H9 (cell line): Measurements from ENCODE around the gene NUP98. TPM values are rescaled to one million over a fixed set of nuclear protein-coding genes. Genes with fewer than 3 reads are reported as not detected.
A peak's percentile ranks its signal among the peaks of the same experiment; 100 is the strongest.
"Not testable (repeated sequence)": the region's sequence is repeated elsewhere in the genome, so short reads cannot be mapped to it uniquely, and the experiment has no call there.

Experiments used
- DNase-seq: peaks from one replicate; pipeline ENCODE4 v3.0.0-alpha.2; 2017
- H2AFZ ChIP-seq: one replicate; pipeline ENCODE4 v1.6.1; 2013; ENCODE audit warnings: mild to moderate bottlenecking, low read length, control low read depth, moderate library complexity
- H2AK5ac ChIP-seq: 2 replicates; pipeline ENCODE4 v1.6.1; 2013; ENCODE audit warnings: low read length, control low read depth, mixed read lengths; ENCODE audit not compliant: insufficient read length
- H2BK120ac ChIP-seq: one replicate; pipeline ENCODE4 v1.6.1; 2013; ENCODE audit warnings: low read depth, mild to moderate bottlenecking, low read length, control low read depth, inconsistent platforms; ENCODE audit not compliant: poor library complexity, severe bottlenecking
- H2BK12ac ChIP-seq: 2 replicates; pipeline ENCODE4 v1.6.1; 2013; ENCODE audit warnings: low read length, control low read depth, mixed read lengths, low read depth; ENCODE audit not compliant: insufficient read length
- H2BK15ac ChIP-seq: 2 replicates; pipeline ENCODE4 v1.6.1; 2013; ENCODE audit warnings: low read depth, low read length, control low read depth
- H2BK20ac ChIP-seq: one replicate; pipeline ENCODE4 v1.6.1; 2013; ENCODE audit warnings: low read depth, mild to moderate bottlenecking, low read length, control low read depth, inconsistent platforms; ENCODE audit not compliant: poor library complexity, severe bottlenecking
- H2BK5ac ChIP-seq: 2 replicates; pipeline ENCODE4 v1.6.1; 2013; ENCODE audit warnings: low read length, control low read depth, mixed read lengths; ENCODE audit not compliant: insufficient read length
- H3K14ac ChIP-seq: 2 replicates; pipeline ENCODE4 v1.6.1; 2013; ENCODE audit warnings: low read length, control low read depth; ENCODE audit not compliant: insufficient read depth
- H3K18ac ChIP-seq: 2 replicates; pipeline ENCODE4 v1.6.1; 2013; ENCODE audit warnings: low read depth, mild to moderate bottlenecking, mixed read lengths, low read length, control low read depth; ENCODE audit not compliant: insufficient read length
- H3K23ac ChIP-seq: 2 replicates; pipeline ENCODE4 v1.6.1; 2013; ENCODE audit warnings: low read length, control low read depth, mixed read lengths, low read depth; ENCODE audit not compliant: insufficient read length
- H3K23me2 ChIP-seq: 2 replicates; pipeline ENCODE4 v1.6.1; 2013; ENCODE audit warnings: low read depth, mild to moderate bottlenecking, mixed read lengths, low read length, control low read depth; ENCODE audit not compliant: insufficient read length, poor library complexity, severe bottlenecking
- H3K27ac ChIP-seq: 2 replicates; pipeline ENCODE4 v1.5.1; 2013; ENCODE audit warnings: low read length, control low read depth, mixed read lengths, low read depth; ENCODE audit not compliant: insufficient read length
- H3K27me3 ChIP-seq: 2 replicates; pipeline ENCODE4 v1.6.1; 2013; ENCODE audit warnings: low read length, control low read depth, inconsistent platforms; ENCODE audit not compliant: insufficient read depth
- H3K4ac ChIP-seq: 2 replicates; pipeline ENCODE4 v1.6.1; 2013; ENCODE audit warnings: low read depth, mild to moderate bottlenecking, control low read depth, inconsistent platforms, low read length, moderate library complexity
- H3K4me1 ChIP-seq: 2 replicates; pipeline ENCODE4 v1.6.1; 2013; ENCODE audit warnings: low read length, control low read depth, inconsistent platforms; ENCODE audit not compliant: insufficient read depth
- H3K4me2 ChIP-seq: 2 replicates; pipeline ENCODE4 v1.6.1; 2013; ENCODE audit warnings: low read length, control low read depth, mixed read lengths; ENCODE audit not compliant: insufficient read length, insufficient read depth
- H3K56ac ChIP-seq: 2 replicates; pipeline ENCODE4 v1.6.1; 2013; ENCODE audit warnings: low read depth, mild to moderate bottlenecking, mixed read lengths, low read length, control low read depth; ENCODE audit not compliant: insufficient read length
- H3K79me1 ChIP-seq: 2 replicates; pipeline ENCODE4 v1.6.1; 2013; ENCODE audit warnings: low read depth, mild to moderate bottlenecking, moderate library complexity, low read length, control low read depth, inconsistent platforms; ENCODE audit not compliant: insufficient read depth, poor library complexity, severe bottlenecking
- H3K79me2 ChIP-seq: 2 replicates; pipeline ENCODE4 v1.6.1; 2013; ENCODE audit warnings: low read length, control low read depth, inconsistent platforms; ENCODE audit not compliant: insufficient read depth
- H3K9ac ChIP-seq: 2 replicates; pipeline ENCODE4 v1.6.1; 2013; ENCODE audit warnings: low read length, control low read depth, mixed read lengths; ENCODE audit not compliant: insufficient read length; ENCODE audit errors: extremely low read depth
- H3K9me3 ChIP-seq: one replicate; pipeline ENCODE4 v1.6.1; 2013; ENCODE audit warnings: low read depth, low read length, inconsistent platforms; ENCODE audit not compliant: control insufficient read depth
- H3T11ph ChIP-seq: one replicate; pipeline ENCODE4 v1.6.1; 2013; ENCODE audit warnings: mild to moderate bottlenecking, low read length, control low read depth, inconsistent platforms
- H4K20me1 ChIP-seq: one replicate; pipeline ENCODE4 v1.6.1; 2013; ENCODE audit not compliant: control insufficient read depth, insufficient read length, insufficient read depth
- H4K5ac ChIP-seq: 2 replicates; pipeline ENCODE4 v1.6.1; 2013; ENCODE audit warnings: low read depth, mild to moderate bottlenecking, mixed read lengths, low read length, control low read depth; ENCODE audit not compliant: insufficient read length
- H4K8ac ChIP-seq: replicated peaks from 2 replicates; pipeline ENCODE4 v1.6.1; 2013; ENCODE audit warnings: low read length, control low read depth, mixed read lengths, low read depth; ENCODE audit not compliant: insufficient read length
- H4K91ac ChIP-seq: 2 replicates; pipeline ENCODE4 v1.6.1; 2013; ENCODE audit warnings: low read depth, mild to moderate bottlenecking, moderate library complexity, mixed read lengths, low read length, control low read depth; ENCODE audit not compliant: insufficient read length
- H3K27ac Mint-ChIP-seq, 3 experiments: 2 replicates in 2 of 3; 3 replicates in 1 of 3; pipeline ENCODE4 v1.8.0; 2020 to 2021; ENCODE audit warnings: mixed read lengths in 3 of 3, mild to moderate bottlenecking in 1 of 3, moderate library complexity in 1 of 3
- H3K27me3 Mint-ChIP-seq: 2 replicates; pipeline ENCODE4 v1.8.0; 2021; ENCODE audit warnings: low read depth, mild to moderate bottlenecking, moderate library complexity, mixed read lengths
- H3K36me3 Mint-ChIP-seq, 3 experiments: 2 replicates in 2 of 3; 3 replicates in 1 of 3; pipeline ENCODE4 v1.8.0; 2020 to 2021; ENCODE audit warnings: low read depth in 3 of 3, mixed read lengths in 3 of 3; ENCODE audit not compliant: insufficient read depth in 1 of 3
- H3K4me1 Mint-ChIP-seq, 2 experiments: 2 replicates each; pipeline ENCODE4 v1.8.0; 2020; ENCODE audit warnings: mixed read lengths in 2 of 2
- H3K4me3 Mint-ChIP-seq, 2 experiments: 2 replicates in 1 of 2; 3 replicates in 1 of 2; pipeline ENCODE4 v1.8.0; 2020 to 2021; ENCODE audit warnings: mild to moderate bottlenecking in 2 of 2, mixed read lengths in 2 of 2, moderate library complexity in 1 of 2
- H3K9me3 Mint-ChIP-seq, 2 experiments: 2 replicates in 1 of 2; 3 replicates in 1 of 2; pipeline ENCODE4 v1.8.0; 2020; ENCODE audit warnings: mild to moderate bottlenecking in 2 of 2, mixed read lengths in 2 of 2, moderate library complexity in 1 of 2
- CTCF ChIP-seq: fragments of 200-600 bp; sonication (generic); conservative IDR thresholded peaks from 3 replicates; pipeline ENCODE4 v1.8.0; 2021; ENCODE audit warnings: antibody characterized with exemption, mild to moderate bottlenecking
- WGBS: extraction: QIAGEN DNeasy Blood & Tissue Kit; methylation state at CpG from one replicate; pipeline ENCODE4 v1.1.7; 2013; ENCODE audit warnings: missing lambda C conversion rate, low lambda C conversion rate, mixed read lengths; ENCODE audit not compliant: insufficient read length; ENCODE audit errors: extremely low coverage; 5-methylcytosine and 5-hydroxymethylcytosine counted together
- total RNA-seq: library from RNA; stranded (reverse); gene quantifications from 2 replicates; pipeline ENCODE4 v1.2.1, GENCODE V29; 2021

Gene NUP98
- total RNA-seq, 1 experiment from 2014 or later = 105 TPM

GRCh38 chr11:3655547-3655946 lies 141.8 kb downstream of the NUP98 start:
- H3K14ac ChIP-seq = no peak overlapping the region
- H2BK20ac ChIP-seq = no peak overlapping the region
- peaks cover 0 to 4% of the 10 kb centered on the region in 2 experiments; a peak in 2 of 5 replicates for H3K9me3 Mint-ChIP-seq
- no peak overlapping the region for H4K91ac ChIP-seq
- no peak overlapping the region for H3K4ac ChIP-seq
- H2BK120ac ChIP-seq = no peak overlapping the region
- H4K5ac ChIP-seq = no peak overlapping the region
- TF ChIP-seq CTCF = no peak
- H2BK12ac ChIP-seq = no peak overlapping the region
- H3K18ac ChIP-seq = no peak overlapping the region
- peak overlapping the region in 1 of 3 experiments; percentile 37; a peak in 1 of 7 replicates for H3K27ac Mint-ChIP-seq
- H3K79me1 ChIP-seq = no peaks in the 10 kb centered on the region
- no peak overlapping the region for H2AK5ac ChIP-seq
- no peak for DNase-seq
- H3K27me3 Mint-ChIP-seq = peaks cover 3% of the 10 kb centered on the region
- no peaks in the 10 kb centered on the region for H3K9me3 ChIP-seq
- H3K23me2 ChIP-seq = no peaks in the 10 kb centered on the region
- H3K27me3 ChIP-seq = no peaks in the 10 kb centered on the region
- no peaks in the 10 kb centered on the region for H4K20me1 ChIP-seq
- H3K36me3 Mint-ChIP-seq = peaks cover 0 to 2% (median 0%) of the 10 kb centered on the region in 3 experiments; a peak in 1 of 7 replicates
- H3K56ac ChIP-seq = no peak overlapping the region
- H3K4me1 ChIP-seq = no peaks in the 10 kb centered on the region
- no peak overlapping the region for H3K4me2 ChIP-seq
- H3T11ph ChIP-seq = no peak overlapping the region
- no peak overlapping the region for H3K4me3 Mint-ChIP-seq
- WGBS = no CpG with 5 or more reads among the region's 3 CpGs
- no peak overlapping the region for H2BK15ac ChIP-seq
- H3K9ac ChIP-seq = no peak overlapping the region
- H3K27ac ChIP-seq = no peak overlapping the region
- H2AFZ ChIP-seq = no peak overlapping the region
- H3K79me2 ChIP-seq = no peaks in the 10 kb centered on the region
- no peak overlapping the region for H4K8ac ChIP-seq
- no peak overlapping the region for H2BK5ac ChIP-seq
- peaks cover 0 to under 1% of the 10 kb centered on the region in 2 experiments; a peak in 2 of 4 replicates for H3K4me1 Mint-ChIP-seq
- H3K23ac ChIP-seq = no peak overlapping the region

GRCh38 chr11:3652514-3652913 lies 144.8 kb downstream of the NUP98 start:
- not testable (repeated sequence) for H2BK5ac ChIP-seq, H3K79me2 ChIP-seq, H2BK12ac ChIP-seq, H2AK5ac ChIP-seq, H2BK15ac ChIP-seq, H4K20me1 ChIP-seq, H3K23me2 ChIP-seq, H3K27ac Mint-ChIP-seq, H3K79me1 ChIP-seq, H3K18ac ChIP-seq, H3K27ac ChIP-seq, H3K23ac ChIP-seq, H2BK20ac ChIP-seq, H4K5ac ChIP-seq, H4K8ac ChIP-seq, H3K9ac ChIP-seq, H4K91ac ChIP-seq, H3K9me3 ChIP-seq, H3T11ph ChIP-seq, H3K4me3 Mint-ChIP-seq, H3K56ac ChIP-seq, DNase-seq, H3K4ac ChIP-seq, H3K27me3 ChIP-seq, H2BK120ac ChIP-seq, H3K14ac ChIP-seq, H3K4me2 ChIP-seq, H3K4me1 ChIP-seq, H2AFZ ChIP-seq
- peaks cover 19% of the 10 kb centered on the region for H3K27me3 Mint-ChIP-seq
- H3K4me1 Mint-ChIP-seq = peaks cover 9 to 16% of the 10 kb centered on the region in 2 experiments
- peaks cover 17 to 22% of the 10 kb centered on the region in 2 experiments for H3K9me3 Mint-ChIP-seq
- no CpG with 5 or more reads among the region's 3 CpGs for WGBS
- peaks cover 7 to 17% (median 9%) of the 10 kb centered on the region in 3 experiments; a peak in 6 of 7 replicates for H3K36me3 Mint-ChIP-seq
